Stimulated activated CD4-positive, alpha-beta T cell treated with anti-CD3 and anti-CD28 coated beads, TNF-alpha, amount 100 ng/mL, for 4 hours (primary cell): ENCODE results near the gene GID4.

Source experiments
- DNase-seq, 3 experiments: peaks; one replicate each; pipeline ENCODE4 v3.0.0-alpha.2; 2020; ENCODE audit warnings: low read depth in 3 of 3

GID4 gene

DNA sequence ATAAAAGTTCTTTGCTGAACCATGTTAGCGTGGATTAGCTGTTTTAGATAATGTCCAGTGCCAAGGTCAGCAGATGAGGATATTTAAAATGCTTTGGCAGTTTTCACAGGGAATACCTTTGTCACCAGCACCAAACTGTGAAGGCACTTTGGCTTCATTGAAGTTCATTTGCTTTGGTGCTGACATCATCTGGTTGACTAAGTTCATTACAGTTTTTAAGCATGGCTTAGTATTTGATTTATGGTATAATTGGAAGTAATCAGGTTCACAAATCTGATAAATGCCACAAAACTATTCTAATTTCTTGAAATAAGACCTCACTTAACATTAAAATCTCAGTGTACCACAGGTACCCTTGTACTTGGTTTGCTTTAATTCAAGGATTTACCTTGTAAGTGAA, 4.3 kb downstream of the GID4 start:
- no peak for DNase-seq

DNA sequence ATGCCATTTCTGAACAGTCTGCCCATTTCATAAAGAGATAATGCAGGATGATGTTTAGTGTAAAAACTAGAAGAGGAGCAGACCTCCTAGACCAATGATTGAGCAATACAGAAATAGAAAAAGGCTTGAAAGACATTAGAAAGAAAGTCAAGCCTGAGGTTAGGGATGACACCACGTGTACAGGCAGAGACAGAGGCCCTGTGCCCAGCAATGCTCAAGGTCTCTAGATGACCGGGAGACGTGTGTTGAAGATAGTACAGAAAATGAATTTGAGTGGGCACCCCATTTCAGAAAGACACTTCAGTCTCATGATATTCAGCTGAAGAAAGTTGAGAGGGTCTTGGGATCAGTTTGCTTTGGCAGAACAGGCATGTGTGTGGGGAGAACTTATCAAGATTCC, 5.4 kb downstream of the GID4 start:
- no peak for DNase-seq

- DNase-seq: no peak
Observed at GRCh38 chr17:18045691-18046350, 6.6 kb downstream of the GID4 start.

GRCh38 chr17:18055597-18055996, 16.4 kb downstream of the GID4 start:
- no peak for DNase-seq

DNA sequence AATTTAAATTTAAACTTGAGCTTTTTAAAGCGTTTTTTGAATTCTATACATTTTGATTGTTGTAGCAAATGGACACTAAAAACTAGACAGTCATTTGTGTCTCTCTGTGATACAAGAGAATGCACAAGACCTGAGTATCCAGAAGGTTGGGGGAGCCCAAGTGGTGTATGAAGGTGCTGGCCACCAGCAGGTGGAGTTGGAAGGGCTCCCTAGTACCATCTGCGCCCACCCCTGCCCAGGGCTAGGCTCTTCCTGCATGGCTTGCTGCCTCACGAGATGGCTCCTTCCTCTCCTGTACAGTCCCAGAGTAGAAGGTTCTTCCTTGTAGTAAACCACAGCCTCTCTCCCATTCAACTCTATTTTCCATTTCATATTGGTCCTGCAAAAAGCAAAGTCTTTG, 17.0 kb downstream of the GID4 start:
- DNase-seq: no peak

GRCh38 chr17:18059283-18059682, 20.1 kb downstream of the GID4 start:
- no peak for DNase-seq

DNA sequence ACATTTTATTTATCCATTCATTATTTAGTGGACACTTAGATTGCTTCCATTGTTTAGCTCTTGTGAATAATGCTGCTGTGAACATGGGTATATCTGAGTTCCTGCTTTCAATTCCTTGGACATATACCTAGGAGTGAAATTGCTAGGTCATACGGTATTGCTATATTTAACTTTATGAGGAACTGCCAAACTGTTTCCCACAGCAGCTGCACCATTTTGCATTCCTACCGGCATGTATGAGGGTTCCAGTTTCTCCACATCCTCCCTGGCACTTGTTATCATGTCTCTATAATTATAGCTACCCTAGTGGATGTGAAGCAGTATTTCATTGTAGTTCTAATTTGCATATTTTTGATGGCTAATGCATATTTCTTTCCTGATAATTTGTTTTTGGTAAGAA, 24.8 kb downstream of the GID4 start:
- DNase-seq: no peak

- DNase-seq: no peak
Observed at GRCh38 chr17:18065546-18065945, 26.3 kb downstream of the GID4 start.

DNA sequence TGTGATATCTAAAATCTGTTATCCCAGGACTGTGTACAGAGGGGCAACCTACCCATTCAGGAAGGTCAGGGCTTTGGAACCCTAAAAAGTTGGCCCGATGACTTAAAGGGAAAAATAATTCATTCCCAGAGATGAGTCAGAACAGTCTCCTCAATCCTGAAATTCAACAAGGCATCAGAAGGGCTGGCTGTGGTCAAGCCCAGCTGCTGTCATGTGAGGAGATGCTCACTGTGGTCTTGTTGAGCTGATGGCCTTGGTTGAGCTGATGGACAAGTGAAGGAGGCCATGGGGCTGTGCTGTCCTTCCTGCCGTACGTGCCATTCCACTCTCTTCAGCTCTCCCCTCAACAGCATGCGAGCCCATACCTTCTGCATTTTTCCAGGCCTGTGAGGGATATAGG, 27.7 kb downstream of the GID4 start:
- no peak for DNase-seq

DNA sequence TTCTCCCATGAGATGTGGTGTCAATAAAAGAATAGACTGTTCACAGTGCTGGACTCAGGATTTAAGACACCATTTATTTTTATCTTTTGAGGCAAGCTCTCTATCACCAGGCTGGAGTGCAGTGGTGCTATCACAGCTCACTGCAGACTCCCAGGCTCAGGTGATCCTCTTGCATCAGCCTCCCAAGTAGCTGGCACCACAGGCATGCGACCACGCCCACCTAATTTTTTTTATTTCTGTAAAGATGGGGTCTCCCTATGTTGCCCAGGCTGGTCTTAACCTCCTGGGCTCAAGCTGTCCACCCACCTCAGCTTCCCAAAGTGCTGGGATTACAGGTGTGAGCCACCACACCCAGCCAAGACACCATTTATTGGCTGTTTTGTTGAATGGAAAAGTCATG, 29.9 kb downstream of the GID4 start:
- no peak for DNase-seq

DNA sequence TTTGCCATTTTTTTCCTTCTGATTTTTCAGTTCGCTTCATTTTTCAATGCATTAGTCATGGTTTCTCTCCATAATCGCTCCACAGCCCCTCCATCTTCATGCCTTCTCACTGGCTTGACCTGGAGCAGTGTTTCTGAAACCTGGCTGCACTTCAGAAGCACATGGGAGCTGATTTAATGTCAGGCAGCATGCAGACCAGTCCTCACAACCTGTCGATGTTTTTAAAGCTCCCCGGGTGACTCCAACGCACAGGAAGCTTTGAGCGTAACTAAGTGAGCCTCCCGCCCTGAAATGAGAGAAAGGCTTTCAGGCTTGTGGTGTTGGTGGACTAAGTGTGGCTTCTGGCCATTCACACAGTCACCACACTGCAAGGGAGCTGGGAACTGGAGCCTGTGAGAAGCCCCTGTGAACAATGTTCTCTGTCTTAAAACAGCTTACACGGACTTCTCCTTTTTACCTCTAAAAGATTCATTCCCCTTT, 31.7 kb downstream of the GID4 start:
- DNase-seq: no peak

DNA sequence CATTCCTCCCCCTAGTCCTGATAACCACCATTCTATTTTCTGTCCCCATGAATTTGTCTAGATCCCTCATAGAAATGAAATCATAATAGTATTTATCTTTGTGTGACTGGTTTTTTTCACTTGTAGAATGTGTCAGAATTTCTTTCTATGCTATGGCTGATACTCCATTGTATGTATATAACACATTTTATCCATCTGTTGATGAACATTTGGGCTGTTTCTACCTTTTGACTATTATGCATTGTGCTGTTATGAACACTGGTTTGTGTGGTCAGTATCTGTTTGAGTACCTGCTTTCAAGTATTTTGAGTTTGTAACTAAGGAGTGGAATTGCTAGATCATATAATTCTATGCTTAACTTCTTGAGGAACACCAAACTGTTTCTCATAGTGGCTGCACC, 32.5 kb downstream of the GID4 start:
- DNase-seq: no peak

- DNase-seq: no peak
Observed at GRCh38 chr17:18074566-18075272, 35.5 kb downstream of the GID4 start.

- DNase-seq: no peak
Observed at GRCh38 chr17:18076936-18077335, 37.7 kb downstream of the GID4 start.

- DNase-seq: no peak
Observed at GRCh38 chr17:18079543-18079942, 40.3 kb downstream of the GID4 start.

DNA sequence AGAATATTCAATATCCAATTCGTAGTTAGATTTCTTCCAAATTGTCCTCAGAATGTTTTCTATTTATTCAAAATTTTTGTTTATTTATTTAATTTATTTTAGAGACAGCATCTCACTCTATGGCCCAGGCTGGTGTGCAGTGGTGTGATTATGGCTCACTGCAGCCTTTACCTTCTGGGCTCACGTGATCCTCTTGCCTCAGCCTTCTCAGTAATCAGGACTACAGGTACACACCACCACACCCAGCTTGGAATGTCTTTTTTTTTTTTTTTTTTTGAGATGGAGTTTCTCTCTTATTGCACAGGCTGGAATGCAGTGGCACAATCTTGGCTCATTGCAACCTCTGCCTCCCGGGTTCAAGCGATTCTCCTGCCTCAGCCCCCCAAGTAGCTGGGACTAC, 45.0 kb downstream of the GID4 start:
- DNase-seq: no peak

- DNase-seq: peak; percentile 77 to 82 (median 78)
Observed at GRCh38 chr17:18087610-18088491, 48.6 kb downstream of the GID4 start, which contains the start of gene DRG2. Gene DRG2, plus strand, starts transcription at chr17:18087948. Its CDS starts 76 bp downstream, at chr17:18088024.

DNA sequence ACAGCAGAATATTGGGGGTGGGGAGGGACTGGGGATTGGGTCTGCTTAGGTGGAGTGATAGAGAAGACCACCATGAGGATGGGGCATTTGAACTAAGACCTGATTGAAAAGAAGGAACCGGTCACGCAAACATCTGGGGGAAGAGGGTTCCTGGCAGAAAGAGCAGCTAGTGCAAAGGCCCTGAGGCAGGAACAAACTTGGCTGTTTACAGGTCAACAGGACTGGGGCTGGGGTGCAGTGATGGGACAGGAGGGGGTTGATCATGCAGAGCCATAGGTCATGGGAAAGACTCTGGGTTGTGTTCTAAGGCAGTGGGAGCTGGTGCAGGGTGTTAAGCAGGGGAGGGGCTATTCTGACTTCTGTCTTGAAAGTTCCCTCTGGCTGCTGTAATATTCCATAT, 50.4 kb downstream of the GID4 start:
- DNase-seq: no peak

DNA sequence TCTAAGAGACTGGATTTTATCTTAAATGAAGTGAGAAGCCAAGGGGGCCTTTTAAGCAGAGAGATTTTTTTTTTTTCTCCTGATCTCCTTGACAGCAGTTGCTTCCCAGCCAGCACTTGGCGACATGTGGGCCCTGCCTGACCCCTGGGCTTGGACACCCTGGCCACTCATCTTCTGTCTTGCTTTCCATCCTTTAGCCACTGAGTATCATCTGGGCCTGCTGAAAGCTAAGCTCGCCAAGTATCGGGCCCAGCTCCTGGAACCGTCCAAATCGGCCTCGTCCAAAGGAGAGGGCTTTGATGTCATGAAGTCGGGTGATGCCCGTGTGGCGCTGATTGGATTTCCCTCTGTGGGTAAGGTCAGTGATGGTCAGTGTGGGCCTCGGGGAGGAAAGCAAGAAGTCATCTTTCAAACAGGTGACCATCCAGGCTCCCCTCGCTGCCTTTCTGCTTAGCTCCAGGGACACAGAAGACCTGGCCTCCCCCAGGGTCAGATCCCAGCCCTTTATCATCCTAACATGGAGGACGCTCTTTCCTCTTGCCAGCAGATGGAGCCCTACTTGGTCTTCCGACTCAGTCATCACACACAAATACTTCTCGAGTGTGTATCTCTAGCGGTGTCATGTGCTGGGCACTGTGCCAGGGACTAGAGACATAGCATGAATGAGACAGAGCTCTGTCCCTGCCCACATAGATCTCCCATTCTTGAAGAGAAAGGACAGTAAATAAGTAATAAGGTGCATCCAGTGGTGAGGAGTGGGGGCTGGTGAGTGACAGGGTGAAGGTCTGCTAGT, 54.6 kb downstream of the GID4 start:
- no peak for DNase-seq

GRCh38 chr17:18094409-18094807, 55.2 kb downstream of the GID4 start:
- no peak for DNase-seq

- DNase-seq: no peak
Observed at GRCh38 chr17:18099516-18099915, 60.3 kb downstream of the GID4 start.

- no peak for DNase-seq
Observed at GRCh38 chr17:18100616-18101015, 61.4 kb downstream of the GID4 start.
